GM21529 (cell line): ENCODE results near the gene SMIM5.

ENCODE experiments used
- ATAC-seq: cut with Tn5 transposase; IDR thresholded peaks from one replicate; pipeline ENCODE4 v1.9.1; 2021; ENCODE audit not compliant: unreplicated experiment

SMIM5 gene

GRCh38 chr17:75665981-75666380 lies 32.7 kb downstream of the SMIM5 start:
- ATAC-seq: no peak

DNA sequence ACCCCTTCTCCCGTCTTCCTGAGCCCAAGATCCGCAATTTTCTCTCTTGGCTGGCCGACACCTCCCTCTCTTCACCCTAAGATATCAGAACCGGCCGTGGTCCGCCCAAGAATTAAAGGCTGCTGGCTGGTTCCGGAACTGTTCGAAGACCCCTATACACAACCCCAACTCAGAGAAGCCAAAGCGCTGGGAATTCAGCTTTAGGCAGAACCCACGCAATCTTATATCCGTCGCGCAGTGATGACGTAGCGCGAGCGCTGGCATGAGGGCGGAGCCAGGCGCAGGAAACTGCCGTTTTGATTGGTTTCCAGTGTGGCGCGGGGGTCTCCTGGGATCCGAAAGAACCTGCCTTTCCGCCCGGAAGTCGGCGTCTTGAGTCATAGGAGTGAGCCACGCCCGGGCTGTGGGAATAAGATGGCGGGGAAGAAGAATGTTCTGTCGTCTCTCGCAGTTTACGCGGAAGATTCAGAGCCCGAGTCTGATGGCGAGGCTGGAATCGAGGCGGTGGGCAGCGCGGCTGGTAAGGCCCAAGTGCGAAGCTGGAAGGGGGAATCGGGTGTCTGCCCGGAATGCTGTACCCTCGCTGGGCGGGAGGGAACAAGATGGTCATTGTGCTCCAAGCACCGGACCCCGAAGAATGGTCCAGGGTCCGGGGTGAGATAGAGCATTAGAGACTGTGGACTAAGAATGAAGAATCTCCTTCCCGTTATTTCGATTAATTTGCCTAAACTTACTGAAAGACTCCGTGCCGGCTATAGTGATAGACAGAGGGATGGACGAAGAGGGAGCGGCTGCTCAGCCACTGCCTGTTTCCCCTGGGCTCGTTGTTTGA lies 33.9 kb downstream of the SMIM5 start, which contains the start of the genes RECQL5 and SAP30BP:
TSS of gene RECQL5 (minus strand) at position 196 of the 832 bp plus-strand sequence. CDS start 597 bp downstream, outside the sequence.
TSS of gene SAP30BP (plus strand) at position 380 of the 832 bp plus-strand sequence. CDS start at position 415, 35 bp downstream.
- ATAC-seq: peak; percentile 68

- no peak for ATAC-seq
Measured at GRCh38 chr17:75667825-75668224, 34.6 kb downstream of the SMIM5 start.

GRCh38 chr17:75668489-75668888 lies 35.3 kb downstream of the SMIM5 start:
- no peak for ATAC-seq

GRCh38 chr17:75670868-75671267 lies 37.6 kb downstream of the SMIM5 start:
- ATAC-seq: no peak

DNA sequence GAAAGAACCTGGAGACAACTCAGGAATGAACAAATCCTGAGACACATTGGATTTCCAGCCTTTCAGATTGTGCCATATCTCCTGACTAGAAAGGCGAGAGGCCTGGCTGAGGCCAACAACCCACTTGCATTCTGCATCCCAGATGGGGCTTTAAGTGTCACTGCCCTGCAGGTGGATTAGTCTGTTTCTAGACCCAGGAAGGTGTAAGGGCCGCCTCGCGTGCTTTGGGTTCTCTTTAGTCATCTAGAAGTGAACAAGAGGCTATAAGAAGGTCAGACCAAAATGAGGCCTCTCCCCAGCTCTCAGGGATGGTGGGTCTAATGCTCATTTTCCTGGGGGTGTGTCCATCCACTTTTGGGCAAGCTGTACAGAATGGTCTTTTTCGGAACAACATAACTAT lies 38.8 kb downstream of the SMIM5 start:
- no peak for ATAC-seq

DNA sequence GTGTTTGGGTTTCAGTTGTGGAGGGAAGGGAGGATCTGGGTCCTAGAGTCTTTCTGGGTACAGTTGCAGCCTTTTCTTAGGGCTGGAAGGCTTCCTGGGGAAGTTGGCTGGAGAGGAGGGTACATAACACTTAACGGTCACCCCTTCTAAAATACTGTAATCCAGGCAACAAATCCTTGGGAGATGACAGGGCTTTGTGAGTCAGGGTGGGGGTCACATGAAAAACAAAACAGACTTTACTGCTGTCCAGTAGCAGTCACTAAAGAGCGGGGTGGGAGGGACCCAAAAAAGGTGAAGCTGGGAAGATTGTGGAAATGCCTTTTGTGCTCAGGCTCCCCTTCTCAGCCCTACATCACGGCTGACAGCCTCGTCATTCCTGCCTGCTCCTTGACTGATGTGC lies 40.3 kb downstream of the SMIM5 start:
- no peak for ATAC-seq

GRCh38 chr17:75676461-75676860 lies 43.2 kb downstream of the SMIM5 start:
- no peak for ATAC-seq

- no peak for ATAC-seq
Measured at GRCh38 chr17:75679706-75680211, 46.5 kb downstream of the SMIM5 start.

DNA sequence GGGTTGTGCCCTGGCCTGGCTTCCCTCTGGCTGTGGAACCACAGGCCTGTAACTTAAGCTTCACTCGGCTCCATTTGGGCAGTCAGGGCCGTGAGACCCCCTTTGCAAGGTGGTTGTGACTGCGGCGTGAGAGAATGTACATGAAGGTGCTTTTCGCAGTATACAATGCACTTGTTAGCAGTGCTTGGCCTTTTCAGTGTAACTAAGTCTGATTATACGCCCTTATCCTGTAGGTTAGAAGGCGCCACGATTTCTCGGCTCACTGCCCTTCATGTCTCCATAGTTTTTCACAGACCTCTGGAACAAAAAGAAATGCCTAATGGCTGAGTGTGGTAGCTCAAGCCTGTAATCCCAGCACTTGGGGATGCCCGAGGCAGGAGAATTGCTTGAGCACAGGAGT lies 47.2 kb downstream of the SMIM5 start:
- no peak for ATAC-seq

GRCh38 chr17:75681289-75681688 lies 48.1 kb downstream of the SMIM5 start:
- ATAC-seq: no peak

- no peak for ATAC-seq
Measured at GRCh38 chr17:75683583-75683982, 50.3 kb downstream of the SMIM5 start.

- no peak for ATAC-seq
Measured at GRCh38 chr17:75684249-75684648, 51.0 kb downstream of the SMIM5 start.

DNA sequence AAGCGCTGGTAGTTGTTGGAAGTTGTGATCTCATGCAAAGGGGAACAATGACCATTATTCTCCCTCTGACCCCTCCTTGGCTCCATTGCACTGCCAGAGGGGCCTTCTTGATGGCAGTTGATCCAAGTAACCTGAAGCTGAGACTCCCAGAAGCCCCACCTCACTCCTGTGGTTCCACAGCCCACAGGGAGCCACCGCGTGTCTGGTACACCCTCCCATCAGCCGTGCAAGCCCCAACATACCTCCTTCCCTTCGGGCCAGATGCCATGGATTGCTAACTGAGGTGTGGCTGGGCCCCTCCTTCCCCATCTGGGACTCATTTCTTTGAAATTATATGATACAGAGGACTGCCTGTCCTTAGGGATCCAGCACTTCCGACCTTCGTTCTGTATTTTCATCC lies 51.7 kb downstream of the SMIM5 start:
- no peak for ATAC-seq

- no peak for ATAC-seq
Measured at GRCh38 chr17:75685499-75685898, 52.3 kb downstream of the SMIM5 start.

GRCh38 chr17:75688209-75688825 lies 55.1 kb downstream of the SMIM5 start:
- ATAC-seq: no peak

DNA sequence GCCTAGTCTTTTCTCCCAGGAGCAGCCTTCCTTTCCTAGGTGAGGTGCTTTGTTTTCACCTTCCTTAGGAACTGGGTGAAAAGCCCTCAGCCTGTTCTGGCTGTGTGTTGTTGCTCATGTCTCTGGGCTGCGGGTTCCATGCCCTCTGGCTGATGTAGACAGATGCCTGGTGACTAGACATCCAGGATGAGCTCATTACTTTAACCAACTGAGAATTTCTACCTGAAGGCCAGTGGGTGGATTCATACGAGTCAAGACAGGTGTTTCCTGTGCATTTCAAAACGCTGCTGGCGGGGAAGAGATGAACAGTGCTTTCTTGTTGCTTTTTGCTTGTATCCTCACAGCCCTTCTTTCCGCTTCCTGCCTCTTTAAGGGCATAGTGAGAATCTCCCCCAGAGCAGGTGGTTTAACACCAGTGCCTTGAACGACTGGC lies 56.2 kb downstream of the SMIM5 start:
- no peak for ATAC-seq
